Measurements from ENCODE around the gene GPR143. TPM values are rescaled to one million over a fixed set of nuclear protein-coding genes. Genes with fewer than 3 reads are reported as not detected.

The GPR143 gene
- total and polyA plus RNA-seq, 7 experiments from 2014 or later = 0.20 TPM; not detected in 6

DNA sequence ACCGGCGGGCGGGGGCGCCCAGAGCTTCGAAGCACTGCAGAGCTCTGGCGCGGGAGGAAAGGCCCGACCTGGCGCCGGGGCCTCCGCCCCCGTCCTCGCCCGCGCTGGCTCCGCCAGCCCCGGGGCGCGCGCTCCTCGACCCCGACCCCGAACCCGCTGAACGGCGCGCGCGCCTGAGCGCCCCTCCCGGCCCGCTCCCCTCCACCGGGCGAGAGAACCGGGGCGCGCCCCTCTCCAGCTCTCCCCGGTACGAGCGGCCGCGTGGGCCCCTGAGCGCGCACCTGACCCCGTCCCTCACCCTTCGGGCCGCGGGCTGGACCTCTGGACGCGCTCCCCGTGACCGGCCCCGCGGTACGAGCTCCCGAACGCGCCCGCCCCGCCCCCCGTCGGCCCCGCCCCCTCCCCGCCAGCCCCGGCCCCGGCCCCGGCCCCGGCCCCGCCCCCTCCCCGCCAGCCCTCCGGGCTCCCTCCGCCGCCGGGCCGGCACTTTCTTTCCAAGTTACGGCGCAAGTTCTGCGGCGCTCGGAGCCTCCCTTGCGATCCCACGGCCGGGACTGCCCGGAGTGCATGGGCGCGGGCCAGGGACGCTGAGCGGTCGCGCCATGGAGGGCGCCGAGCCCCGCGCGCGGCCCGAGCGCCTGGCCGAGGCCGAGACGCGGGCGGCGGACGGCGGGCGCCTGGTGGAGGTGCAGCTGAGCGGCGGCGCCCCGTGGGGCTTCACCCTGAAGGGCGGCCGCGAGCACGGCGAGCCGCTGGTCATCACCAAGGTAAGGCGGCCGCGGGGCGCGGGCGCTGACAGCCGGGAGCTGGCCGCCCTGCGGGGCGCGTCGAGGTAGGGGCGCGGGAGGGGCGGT lies 20.5 kb upstream of the GPR143 start, which contains the start of gene SHROOM2:
Gene SHROOM2, plus strand, starts transcription at position 486 of the 854 bp plus-strand sequence. Its CDS starts 117 bp downstream, at position 603.
- peaks cover 15 to 45% (median 19%) of the 10 kb centered on the region in 5 donors for H3K27me3 Mint-ChIP-seq
- Histone ChIP-seq H3K27me3 (ENCODE audit: control insufficient read depth in 2 of 2, insufficient read depth in 2 of 2, low read length in 2 of 2) (no peaks in the 10 kb centered on the region), H3K4me3 (ENCODE audit: low read length) (no peak within 1 kb of the TSS), H3K4me1 (ENCODE audit: control insufficient read depth in 2 of 2, insufficient read depth in 2 of 2, low read length in 2 of 2) (no peaks in the 10 kb centered on the region), H3K27ac (ENCODE audit: low read depth, low read length) (no peak within 1 kb of the TSS), H3K9me3 (ENCODE audit: control insufficient read depth in 2 of 3, low read length in 3 of 3) (no peaks in the 10 kb centered on the region), H3K36me3 (ENCODE audit: control insufficient read depth in 2 of 3, insufficient read depth in 3 of 3, low read length in 3 of 3) (no peaks in the 10 kb centered on the region)
- H3K4me1 Mint-ChIP-seq = peaks cover 0 to 16% (median 0%) of the 10 kb centered on the region in 7 donors
- H3K27ac Mint-ChIP-seq = no peak within 1 kb of the TSS
- peaks cover 0 to 3% (median 0%) of the 10 kb centered on the region in 11 donors for H3K9me3 Mint-ChIP-seq
- intact Hi-C loops (cut with micrococcal nuclease) = no loop called here
- H3K36me3 Mint-ChIP-seq = no peaks in the 10 kb centered on the region
- POLR2A ChIA-PET = no interaction called here
- DNase-seq (no peak), ATAC-seq (no peak)
- H3K4me3 Mint-ChIP-seq = peak within 1 kb of the TSS in 9 of 10 donors; percentile 23 to 79 (median 53)
- CTCF ChIA-PET = no interaction called here

GRCh38 chrX:9785254-9785943 lies 19.8 kb upstream of the GPR143 start:
- H3K4me3 ChIP-seq (ENCODE audit: low read length) = no peak overlapping the region
- H3K27ac Mint-ChIP-seq = no peak overlapping the region
- H3K4me1 Mint-ChIP-seq = peaks cover 0 to 16% (median 0%) of the 10 kb centered on the region in 7 donors
- intact Hi-C loops (cut with micrococcal nuclease) = no loop called here
- no peaks in the 10 kb centered on the region for H3K4me1 ChIP-seq (ENCODE audit: control insufficient read depth in 2 of 2, insufficient read depth in 2 of 2, low read length in 2 of 2)
- ATAC-seq = no peak
- CTCF ChIA-PET = no interaction called here
- H3K9me3 Mint-ChIP-seq = peaks cover 0 to 3% (median 0%) of the 10 kb centered on the region in 11 donors
- H3K27ac ChIP-seq (ENCODE audit: low read depth, low read length) = no peak overlapping the region
- H3K9me3 ChIP-seq (ENCODE audit: control insufficient read depth in 2 of 3, low read length in 3 of 3) = no peaks in the 10 kb centered on the region
- DNase-seq = no peak
- no peaks in the 10 kb centered on the region for H3K36me3 Mint-ChIP-seq
- POLR2A ChIA-PET = no interaction called here
- H3K36me3 ChIP-seq (ENCODE audit: control insufficient read depth in 2 of 3, insufficient read depth in 3 of 3, low read length in 3 of 3) = no peaks in the 10 kb centered on the region
- H3K4me3 Mint-ChIP-seq = peak overlapping the region in 6 of 10 donors; percentile 23 to 72 (median 58)
- H3K27me3 ChIP-seq (ENCODE audit: control insufficient read depth in 2 of 2, insufficient read depth in 2 of 2, low read length in 2 of 2) = no peaks in the 10 kb centered on the region
- H3K27me3 Mint-ChIP-seq = peaks cover 13 to 45% (median 16%) of the 10 kb centered on the region in 5 donors

DNA sequence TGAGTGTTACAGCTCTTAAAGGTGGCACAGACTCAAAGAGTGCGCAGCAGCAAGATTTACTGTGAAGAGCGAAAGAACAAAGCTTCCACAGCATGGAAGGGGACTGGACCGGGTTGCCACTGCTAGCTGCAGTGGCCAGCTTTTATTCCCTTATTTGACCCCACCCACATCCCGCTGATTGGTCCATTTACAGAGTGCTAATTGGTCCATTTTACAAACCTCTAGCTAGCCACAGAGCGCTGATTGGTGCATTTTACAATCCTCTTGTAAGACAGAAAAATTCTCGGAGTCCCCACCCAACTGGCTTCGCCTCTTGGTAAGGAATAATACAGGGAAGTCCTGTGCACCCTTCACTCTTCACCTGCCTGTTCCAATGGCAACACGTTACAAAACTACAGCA lies 18.7 kb upstream of the GPR143 start:
- peaks cover 0 to 16% (median 0%) of the 10 kb centered on the region in 7 donors for H3K4me1 Mint-ChIP-seq
- peaks cover 0 to 3% (median 0%) of the 10 kb centered on the region in 11 donors for H3K9me3 Mint-ChIP-seq
- H3K36me3 Mint-ChIP-seq = no peaks in the 10 kb centered on the region
- no peak overlapping the region for H3K27ac Mint-ChIP-seq
- intact Hi-C loops (cut with micrococcal nuclease) = no loop called here
- DNase-seq (no peak), ATAC-seq (no peak)
- no peak overlapping the region for H3K4me3 ChIP-seq (ENCODE audit: low read length)
- ChIA-PET CTCF (no interaction called here), POLR2A (no interaction called here)
- H3K27me3 ChIP-seq (ENCODE audit: control insufficient read depth in 2 of 2, insufficient read depth in 2 of 2, low read length in 2 of 2) = no peaks in the 10 kb centered on the region
- H3K4me3 Mint-ChIP-seq = peak overlapping the region in 1 of 10 donors; percentile 61
- H3K27ac ChIP-seq (ENCODE audit: low read depth, low read length) = no peak overlapping the region
- peaks cover 11 to 44% (median 20%) of the 10 kb centered on the region in 5 donors for H3K27me3 Mint-ChIP-seq
- no peaks in the 10 kb centered on the region for H3K36me3 ChIP-seq (ENCODE audit: control insufficient read depth in 2 of 3, insufficient read depth in 3 of 3, low read length in 3 of 3)
- H3K9me3 ChIP-seq (ENCODE audit: control insufficient read depth in 2 of 3, low read length in 3 of 3) = no peaks in the 10 kb centered on the region
- no peaks in the 10 kb centered on the region for H3K4me1 ChIP-seq (ENCODE audit: control insufficient read depth in 2 of 2, insufficient read depth in 2 of 2, low read length in 2 of 2)

DNA sequence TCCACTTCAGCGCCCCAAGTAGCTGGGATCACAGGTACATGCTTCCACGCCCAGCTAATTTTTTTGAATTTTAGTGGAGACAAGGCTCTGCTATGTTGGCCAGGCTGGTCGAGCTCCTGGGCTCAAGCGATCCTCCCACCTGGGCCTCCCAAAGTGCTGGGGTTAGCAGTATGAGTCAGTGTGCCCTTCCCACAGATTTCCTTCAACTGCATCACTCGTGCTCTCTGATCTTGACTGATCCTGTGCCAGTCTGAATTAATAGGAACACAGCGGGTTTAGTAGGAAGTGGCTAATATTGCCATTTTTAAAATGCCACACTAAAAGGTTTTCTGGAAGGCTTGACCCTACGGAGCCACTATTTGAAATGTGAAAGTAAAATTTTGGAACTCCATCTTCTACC lies 16.3 kb upstream of the GPR143 start:
- DNase-seq (no peak), ATAC-seq (no peak)
- no peaks in the 10 kb centered on the region for H3K9me3 ChIP-seq (ENCODE audit: control insufficient read depth in 2 of 3, low read length in 3 of 3)
- H3K36me3 ChIP-seq (ENCODE audit: control insufficient read depth in 2 of 3, insufficient read depth in 3 of 3, low read length in 3 of 3) = no peaks in the 10 kb centered on the region
- no peak overlapping the region for H3K27ac ChIP-seq (ENCODE audit: low read depth, low read length)
- ChIA-PET POLR2A (no interaction called here), CTCF (no interaction called here)
- no peak overlapping the region for H3K4me3 ChIP-seq (ENCODE audit: low read length)
- no peaks in the 10 kb centered on the region for H3K27me3 ChIP-seq (ENCODE audit: control insufficient read depth in 2 of 2, insufficient read depth in 2 of 2, low read length in 2 of 2)
- no peak overlapping the region for H3K4me3 Mint-ChIP-seq
- intact Hi-C loops (cut with micrococcal nuclease) = no loop called here
- H3K4me1 Mint-ChIP-seq = peaks cover 0 to 8% (median 0%) of the 10 kb centered on the region in 7 donors
- no peaks in the 10 kb centered on the region for H3K4me1 ChIP-seq (ENCODE audit: control insufficient read depth in 2 of 2, insufficient read depth in 2 of 2, low read length in 2 of 2)
- H3K27me3 Mint-ChIP-seq = peaks cover under 1 to 22% (median 8%) of the 10 kb centered on the region in 5 donors
- H3K27ac Mint-ChIP-seq = no peak overlapping the region
- H3K36me3 Mint-ChIP-seq = no peaks in the 10 kb centered on the region
- H3K9me3 Mint-ChIP-seq = peaks cover 0 to 3% (median 0%) of the 10 kb centered on the region in 11 donors

DNA sequence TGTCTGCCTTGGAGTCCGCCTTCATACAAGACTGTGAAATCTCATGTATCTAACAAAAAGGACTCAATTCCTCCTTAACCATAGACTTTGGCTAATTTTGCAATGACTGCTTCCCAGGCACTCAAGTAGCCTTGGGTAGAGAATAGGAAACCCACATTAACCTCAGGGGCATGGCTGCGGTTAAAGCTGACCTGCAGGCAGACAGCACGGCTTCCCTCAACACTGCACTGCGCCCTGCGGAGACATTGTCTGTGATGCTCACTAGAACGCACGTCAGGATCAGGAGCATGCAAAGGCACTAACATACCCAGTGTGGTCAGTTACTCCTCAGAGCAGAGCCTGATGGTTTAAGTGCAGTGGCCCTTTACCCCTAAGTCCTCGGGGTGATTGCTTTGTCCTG lies 10.3 kb upstream of the GPR143 start:
- intact Hi-C loops (cut with micrococcal nuclease) = no loop called here
- H3K4me3 ChIP-seq (ENCODE audit: low read length) = no peak overlapping the region
- Mint-ChIP-seq H3K27ac (no peak overlapping the region), H3K4me3 (no peak overlapping the region), H3K9me3 (peaks cover 0 to 1% (median 0%) of the 10 kb centered on the region in 11 donors), H3K4me1 (no peaks in the 10 kb centered on the region), H3K27me3 (peaks cover 0 to 27% (median 11%) of the 10 kb centered on the region in 5 donors), H3K36me3 (no peaks in the 10 kb centered on the region)
- CTCF ChIA-PET = no interaction called here
- no peaks in the 10 kb centered on the region for H3K36me3 ChIP-seq (ENCODE audit: control insufficient read depth in 2 of 3, insufficient read depth in 3 of 3, low read length in 3 of 3)
- no peaks in the 10 kb centered on the region for H3K4me1 ChIP-seq (ENCODE audit: control insufficient read depth in 2 of 2, insufficient read depth in 2 of 2, low read length in 2 of 2)
- H3K27me3 ChIP-seq (ENCODE audit: control insufficient read depth in 2 of 2, insufficient read depth in 2 of 2, low read length in 2 of 2) = no peaks in the 10 kb centered on the region
- DNase-seq = no peak
- ATAC-seq = no peak
- POLR2A ChIA-PET = no interaction called here
- H3K27ac ChIP-seq (ENCODE audit: low read depth, low read length) = no peak overlapping the region
- H3K9me3 ChIP-seq (ENCODE audit: control insufficient read depth in 2 of 3, low read length in 3 of 3) = no peaks in the 10 kb centered on the region

- Mint-ChIP-seq H3K9me3 (peaks cover 0 to 2% (median 0%) of the 10 kb centered on the region in 11 donors), H3K4me3 (no peak overlapping the region), H3K4me1 (peaks cover 0 to 1% (median 0%) of the 10 kb centered on the region in 7 donors), H3K27ac (no peak overlapping the region), H3K27me3 (peaks cover 0 to 14% (median 6%) of the 10 kb centered on the region in 5 donors), H3K36me3 (no peaks in the 10 kb centered on the region)
- Histone ChIP-seq H3K4me1 (ENCODE audit: control insufficient read depth in 2 of 2, insufficient read depth in 2 of 2, low read length in 2 of 2) (no peaks in the 10 kb centered on the region), H3K4me3 (ENCODE audit: low read length) (no peak overlapping the region), H3K27me3 (ENCODE audit: control insufficient read depth in 2 of 2, insufficient read depth in 2 of 2, low read length in 2 of 2) (no peaks in the 10 kb centered on the region), H3K36me3 (ENCODE audit: control insufficient read depth in 2 of 3, insufficient read depth in 3 of 3, low read length in 3 of 3) (no peaks in the 10 kb centered on the region), H3K9me3 (ENCODE audit: control insufficient read depth in 2 of 3, low read length in 3 of 3) (no peaks in the 10 kb centered on the region), H3K27ac (ENCODE audit: low read depth, low read length) (no peak overlapping the region)
- ChIA-PET CTCF (no interaction called here), POLR2A (interaction anchor here (0.6 to 0.7 kb wide), 2 partner anchors 10 to 1855 kb away, joined by 3 read pairs; no protein-coding TSS in a partner anchor)
- ATAC-seq = no peak
- DNase-seq = no peak
- intact Hi-C loops (cut with micrococcal nuclease) = no loop called here
These were observed 7.3 kb upstream of the GPR143 start for GRCh38 chrX:9772943-9773342.
